Stimulated activated CD8-positive, alpha-beta memory T cell treated with anti-CD3 and anti-CD28 coated beads, Interleukin-4, amount 100 ng/mL, for 48 hours (primary cell): ENCODE results near the gene SOS2.
"Not testable (repeated sequence)": the region's sequence is repeated elsewhere in the genome, so short reads cannot be mapped to it uniquely, and the experiment has no call there.

Experiments used
- DNase-seq: peaks from one replicate; pipeline ENCODE4 v3.0.0-alpha.2; 2020

Gene SOS2

GRCh38 chr14:50083467-50084337 is 147.7 kb downstream of the SOS2 start:
- DNase-seq, result peak; percentile 81

- peak; percentile 87 for DNase-seq
These were observed 148.5 kb downstream of the SOS2 start for GRCh38 chr14:50082784-50083466.

- DNase-seq, result peak; percentile 70
These were observed 149.1 kb downstream of the SOS2 start for GRCh38 chr14:50082308-50082742.

- DNase-seq, result not testable (repeated sequence)
These were observed 152.3 kb downstream of the SOS2 start for GRCh38 chr14:50079103-50079502.

GRCh38 chr14:50073663-50074062 is 157.7 kb downstream of the SOS2 start:
- DNase-seq, result not testable (repeated sequence)

- no peak for DNase-seq
These were observed 159.0 kb downstream of the SOS2 start for GRCh38 chr14:50072395-50072794.

- DNase-seq, result peak; percentile 22
These were observed 160.4 kb downstream of the SOS2 start for GRCh38 chr14:50070840-50071548.

- DNase-seq, result peak; percentile 28
These were observed 161.1 kb downstream of the SOS2 start for GRCh38 chr14:50070230-50070629.

- DNase-seq, result peak; percentile 14
These were observed 162.1 kb downstream of the SOS2 start for GRCh38 chr14:50069325-50069724.

- DNase-seq, result peak; percentile 19
These were observed 162.9 kb downstream of the SOS2 start for GRCh38 chr14:50068496-50068895.

- DNase-seq, result no peak
These were observed 163.5 kb downstream of the SOS2 start for GRCh38 chr14:50067723-50068495.
